Measurements from ENCODE around the gene GPRC5C. TPM values are rescaled to one million over a fixed set of nuclear protein-coding genes. Genes with fewer than 3 reads are reported as not detected.
A peak's percentile ranks its signal among the peaks of the same experiment; 100 is the strongest.

The GPRC5C gene
- 10.9 TPM for polyA plus RNA-seq (2013, experiment 1 of 2)
- 18.4 TPM for polyA plus RNA-seq (2013, experiment 2 of 2)

DNA sequence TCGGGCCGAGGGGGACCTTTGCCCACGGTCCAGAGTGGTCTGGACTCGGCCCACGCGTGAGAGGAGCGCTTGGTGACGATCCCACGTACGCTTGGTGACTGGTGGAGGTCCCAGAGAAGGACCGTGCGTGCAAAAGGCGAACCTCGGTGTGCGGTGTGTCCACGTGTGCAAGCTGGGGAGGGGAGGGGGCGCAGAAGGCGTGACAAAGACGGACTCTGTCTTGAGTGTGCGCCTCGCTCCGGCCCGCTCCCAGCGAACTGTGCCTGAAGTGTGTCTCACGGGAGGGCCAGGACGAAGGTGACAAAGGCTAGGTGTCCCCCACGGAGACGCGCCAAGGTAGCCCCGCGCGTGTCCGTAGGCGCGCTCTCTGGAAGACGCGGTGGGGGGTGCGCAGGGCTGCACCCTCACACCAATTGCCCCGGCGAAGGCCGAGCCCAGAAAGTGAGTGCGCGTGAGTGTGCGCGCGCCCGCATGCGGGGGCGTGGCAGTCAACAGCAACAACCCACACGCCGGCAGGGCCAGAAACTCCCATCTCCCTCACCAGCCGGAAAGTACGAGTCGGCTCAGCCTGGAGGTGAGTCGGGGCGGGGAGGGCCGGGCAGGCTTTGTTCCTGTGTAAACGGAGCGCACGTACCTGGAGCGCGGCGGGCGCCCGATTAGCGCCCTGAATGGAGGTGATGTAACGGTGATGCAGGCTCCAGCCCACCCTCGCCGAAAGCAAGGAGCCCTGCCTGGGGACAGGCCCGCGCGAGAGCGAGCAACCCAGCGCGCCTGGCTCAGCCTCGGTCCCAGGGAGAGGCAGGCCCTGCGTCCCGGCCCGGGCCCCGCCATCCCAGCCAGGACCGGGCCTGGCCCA lies at the start of gene GPRC5C:
TSS of gene GPRC5C (plus strand) at position 521 of the 856 bp plus-strand sequence. CDS start 7,689 bp downstream, outside the sequence.
- Histone ChIP-seq H3K4me1 (ENCODE audit: insufficient read depth, low read length) (peaks cover 27% of the 10 kb centered on the region), H3K9ac (ENCODE audit: low read depth, low read length) (peak within 1 kb of the TSS; percentile 62), H3K27ac (ENCODE audit: low read depth, low read length) (peak within 1 kb of the TSS; percentile 80; the same call in 1 of the 2 replicates), H3K36me3 (ENCODE audit: insufficient read depth, low read length) (no peaks in the 10 kb centered on the region), H3K4me3 (ENCODE audit: low read length) (peak within 1 kb of the TSS; percentile 69), H3K9me3 (ENCODE audit: insufficient read depth, low read depth, low read length) (no peaks in the 10 kb centered on the region), H3K27me3 (ENCODE audit: insufficient read depth, low read length) (peaks cover 42% of the 10 kb centered on the region)
- WGBS: under 1% methylated on average over 81 of the region's 81 CpGs

DNA sequence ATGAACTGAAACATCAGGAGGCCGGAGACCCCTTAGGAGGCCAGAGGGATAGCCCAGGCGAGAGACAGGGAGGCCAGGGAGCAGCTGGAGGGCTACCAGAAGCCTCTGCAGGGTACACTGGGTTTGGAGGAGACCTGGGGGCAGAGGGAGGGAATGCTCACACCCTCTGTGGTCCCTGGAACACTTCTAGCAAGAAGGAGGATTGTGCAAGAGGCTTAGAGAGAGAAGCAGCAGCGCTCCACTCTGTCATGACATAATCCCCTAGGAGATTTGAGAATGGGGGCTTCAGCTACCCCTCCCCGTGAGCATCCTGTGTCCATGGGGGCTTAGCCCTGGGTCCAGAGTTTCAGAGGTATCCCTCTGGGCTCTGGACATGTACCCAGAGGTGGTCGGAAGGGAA lies 48.7 kb upstream of the GPRC5C start:
- Histone ChIP-seq H3K27me3 (ENCODE audit: insufficient read depth, low read length) (no peaks in the 10 kb centered on the region), H3K9me3 (ENCODE audit: insufficient read depth, low read depth, low read length) (no peaks in the 10 kb centered on the region), H3K27ac (ENCODE audit: low read depth, low read length) (no peak overlapping the region), H3K9ac (ENCODE audit: low read depth, low read length) (no peak overlapping the region), H3K4me3 (ENCODE audit: low read length) (no peak overlapping the region), H3K4me1 (ENCODE audit: insufficient read depth, low read length) (peaks cover 16% of the 10 kb centered on the region), H3K36me3 (ENCODE audit: insufficient read depth, low read length) (no peaks in the 10 kb centered on the region)
- 91% methylated on average over 5 of the region's 5 CpGs for WGBS

- H3K9me3 ChIP-seq (ENCODE audit: insufficient read depth, low read depth, low read length): no peaks in the 10 kb centered on the region
- H3K9ac ChIP-seq (ENCODE audit: low read depth, low read length): no peak overlapping the region
- no peak overlapping the region for H3K27ac ChIP-seq (ENCODE audit: low read depth, low read length)
- no peak overlapping the region for H3K4me3 ChIP-seq (ENCODE audit: low read length)
- 87% methylated on average over 3 of the region's 3 CpGs for WGBS
- no peaks in the 10 kb centered on the region for H3K36me3 ChIP-seq (ENCODE audit: insufficient read depth, low read length)
- H3K27me3 ChIP-seq (ENCODE audit: insufficient read depth, low read length): no peaks in the 10 kb centered on the region
- peaks cover 26% of the 10 kb centered on the region for H3K4me1 ChIP-seq (ENCODE audit: insufficient read depth, low read length)
Measured at GRCh38 chr17:74385201-74385600, 46.7 kb upstream of the GPRC5C start.

DNA sequence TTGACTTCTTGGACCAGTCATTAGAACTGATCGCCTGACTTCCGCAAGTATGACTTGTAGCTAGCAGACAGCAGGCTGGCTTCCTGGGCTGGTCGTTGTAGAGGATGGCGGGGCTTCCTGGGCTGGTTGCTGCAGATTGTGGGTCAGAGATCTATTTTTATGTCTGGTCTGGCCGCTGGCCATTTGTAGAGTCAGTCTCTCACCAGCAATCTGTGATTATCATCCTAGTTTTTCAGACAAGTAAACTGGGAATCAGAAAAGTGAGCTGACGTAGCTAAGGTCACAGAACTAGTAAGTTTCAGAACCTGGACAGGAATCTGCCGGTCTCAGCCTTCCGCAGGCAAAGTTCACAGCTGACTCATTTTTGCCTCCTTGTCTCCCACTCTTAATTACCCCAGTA lies 45.5 kb upstream of the GPRC5C start:
- WGBS: 90% methylated on average over 8 of the region's 8 CpGs
- no peak overlapping the region for H3K27ac ChIP-seq (ENCODE audit: low read depth, low read length)
- no peaks in the 10 kb centered on the region for H3K36me3 ChIP-seq (ENCODE audit: insufficient read depth, low read length)
- H3K9me3 ChIP-seq (ENCODE audit: insufficient read depth, low read depth, low read length): no peaks in the 10 kb centered on the region
- H3K27me3 ChIP-seq (ENCODE audit: insufficient read depth, low read length): no peaks in the 10 kb centered on the region
- no peak overlapping the region for H3K9ac ChIP-seq (ENCODE audit: low read depth, low read length)
- no peak overlapping the region for H3K4me3 ChIP-seq (ENCODE audit: low read length)
- peaks cover 21% of the 10 kb centered on the region for H3K4me1 ChIP-seq (ENCODE audit: insufficient read depth, low read length)

DNA sequence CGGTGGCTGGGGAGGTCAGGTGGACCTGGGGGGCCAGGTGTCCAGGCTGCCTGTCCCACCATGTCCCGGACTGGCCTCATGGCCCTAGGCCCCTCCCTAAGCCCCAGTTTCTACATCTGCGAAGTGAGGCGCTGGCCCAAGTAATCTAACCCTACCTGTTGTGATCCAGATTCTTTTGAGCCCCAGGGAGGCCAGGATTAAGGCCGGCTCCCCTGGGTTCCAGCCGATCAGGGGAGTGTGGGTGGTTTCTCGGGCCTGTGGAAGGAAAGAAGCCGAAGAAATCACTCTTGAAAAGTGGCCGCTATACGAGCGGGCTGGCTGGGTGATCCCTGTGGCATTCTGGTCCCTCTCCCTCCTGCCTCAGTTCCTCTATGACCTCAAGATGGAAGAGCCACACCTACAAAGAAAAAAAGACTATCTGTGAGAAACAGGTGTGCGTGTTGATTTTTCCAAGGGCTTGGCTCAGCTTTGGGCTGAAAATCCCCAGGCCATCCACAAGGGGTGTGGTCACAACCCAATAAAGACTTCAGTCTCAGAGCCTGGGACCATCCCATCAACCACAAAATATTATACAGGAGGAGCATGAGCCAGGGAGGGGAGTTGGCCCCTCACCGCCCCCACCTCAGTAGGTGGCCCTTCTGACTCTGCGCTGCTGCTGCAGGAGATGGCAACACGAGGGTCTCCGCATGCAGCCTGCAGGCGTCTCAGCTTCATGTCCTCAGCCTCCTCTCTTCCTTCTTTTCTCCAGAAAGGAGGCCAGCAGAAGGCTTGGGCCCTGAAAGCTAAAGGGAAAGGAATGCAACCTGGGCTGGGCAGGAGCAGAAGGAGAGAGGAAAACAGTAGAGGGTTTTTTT lies 44.3 kb upstream of the GPRC5C start:
- 73% methylated on average over 17 of the region's 17 CpGs for WGBS
- no peaks in the 10 kb centered on the region for H3K27me3 ChIP-seq (ENCODE audit: insufficient read depth, low read length)
- no peaks in the 10 kb centered on the region for H3K9me3 ChIP-seq (ENCODE audit: insufficient read depth, low read depth, low read length)

DNA sequence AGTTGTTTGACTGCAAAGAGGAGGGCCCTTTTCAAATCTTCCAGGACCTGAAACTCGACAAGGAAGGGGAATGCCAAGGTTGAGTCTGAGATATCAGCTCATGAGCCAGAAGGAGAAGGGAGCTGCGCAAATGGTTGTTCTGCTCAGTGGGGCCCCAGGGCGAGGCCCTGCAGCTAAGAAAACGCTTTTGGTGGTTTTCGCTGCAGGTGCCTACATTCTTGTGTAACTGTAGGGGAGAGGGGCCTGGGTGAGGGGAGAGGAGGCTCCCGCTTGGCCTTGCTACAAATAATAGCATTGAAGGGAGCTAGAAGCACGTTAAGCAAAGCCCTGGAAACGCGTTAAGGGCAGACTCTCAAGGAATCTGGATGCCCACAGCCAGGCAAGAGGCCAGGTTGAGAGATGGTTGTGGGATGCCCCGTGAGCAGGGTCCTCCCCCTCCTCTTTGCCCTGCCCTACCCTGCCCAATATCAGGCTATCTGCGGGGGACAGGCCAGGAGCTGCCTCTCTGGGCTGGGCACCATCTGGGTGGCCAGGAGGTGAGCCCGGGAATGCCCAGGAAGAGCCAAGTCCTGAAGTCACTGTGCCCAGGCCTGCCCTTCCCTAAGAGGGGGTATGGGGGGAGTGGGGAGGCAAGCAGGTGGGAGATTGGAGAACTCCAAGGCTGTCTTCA lies 42.7 kb upstream of the GPRC5C start:
- 71% methylated on average over 12 of the region's 12 CpGs for WGBS
- Histone ChIP-seq H3K27ac (ENCODE audit: low read depth, low read length) (no peak overlapping the region), H3K4me1 (ENCODE audit: insufficient read depth, low read length) (peaks cover 21% of the 10 kb centered on the region), H3K9me3 (ENCODE audit: insufficient read depth, low read depth, low read length) (no peaks in the 10 kb centered on the region), H3K36me3 (ENCODE audit: insufficient read depth, low read length) (no peaks in the 10 kb centered on the region), H3K27me3 (ENCODE audit: insufficient read depth, low read length) (no peaks in the 10 kb centered on the region), H3K4me3 (ENCODE audit: low read length) (no peak overlapping the region), H3K9ac (ENCODE audit: low read depth, low read length) (no peak overlapping the region)

More for the DNA sequence above, 44.3 kb upstream of the GPRC5C start:
- H3K36me3 ChIP-seq (ENCODE audit: insufficient read depth, low read length): no peaks in the 10 kb centered on the region
- H3K4me3 ChIP-seq (ENCODE audit: low read length): no peak overlapping the region
- H3K27ac ChIP-seq (ENCODE audit: low read depth, low read length): no peak overlapping the region
- H3K4me1 ChIP-seq (ENCODE audit: insufficient read depth, low read length): peaks cover 21% of the 10 kb centered on the region
- no peak overlapping the region for H3K9ac ChIP-seq (ENCODE audit: low read depth, low read length)

DNA sequence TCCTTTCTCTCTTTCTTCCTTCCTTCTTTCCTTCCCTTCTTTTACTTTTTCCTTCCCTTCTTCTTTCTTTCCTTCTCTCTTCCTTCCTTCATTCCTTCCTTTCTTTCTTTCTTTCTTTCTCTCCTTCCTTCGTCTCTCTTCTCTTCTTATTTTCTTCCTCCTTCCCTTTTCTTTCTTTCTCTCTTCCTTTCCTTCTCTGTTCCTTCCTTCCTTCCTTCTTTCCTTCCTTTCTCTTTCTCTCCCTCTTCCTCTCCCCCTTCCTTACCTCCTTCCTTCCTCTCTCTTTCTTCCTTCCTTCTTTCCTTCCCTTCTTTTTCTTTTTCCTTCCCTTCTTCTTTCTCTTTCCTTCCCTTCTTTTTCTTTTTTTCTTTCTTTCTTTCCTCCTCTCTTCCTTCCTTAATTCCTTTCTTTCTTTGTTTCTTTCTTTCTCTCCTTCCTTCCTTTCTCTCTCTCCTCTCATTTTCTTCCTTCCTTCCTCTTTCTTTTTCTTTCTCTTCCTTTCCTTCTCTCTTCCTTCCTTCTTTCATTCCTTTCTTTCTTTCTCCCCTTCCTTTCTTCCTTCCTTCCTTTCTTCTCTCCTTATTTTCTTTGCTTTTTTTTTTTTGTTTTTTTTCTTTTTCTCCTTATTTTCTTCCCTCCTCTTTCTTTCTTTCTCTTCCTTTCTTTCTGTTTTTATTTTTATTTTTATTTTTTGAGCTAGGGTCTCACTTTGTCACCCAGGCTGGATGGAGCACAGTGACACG lies 41.8 kb upstream of the GPRC5C start:
- no peaks in the 10 kb centered on the region for H3K27me3 ChIP-seq (ENCODE audit: insufficient read depth, low read length)
- no peak overlapping the region for H3K9ac ChIP-seq (ENCODE audit: low read depth, low read length)
- H3K9me3 ChIP-seq (ENCODE audit: insufficient read depth, low read depth, low read length): no peaks in the 10 kb centered on the region
- peaks cover 21% of the 10 kb centered on the region for H3K4me1 ChIP-seq (ENCODE audit: insufficient read depth, low read length)
- no peak overlapping the region for H3K4me3 ChIP-seq (ENCODE audit: low read length)
- WGBS: 84% methylated on average over 2 of the region's 2 CpGs
- no peak overlapping the region for H3K27ac ChIP-seq (ENCODE audit: low read depth, low read length)
- no peaks in the 10 kb centered on the region for H3K36me3 ChIP-seq (ENCODE audit: insufficient read depth, low read length)

DNA sequence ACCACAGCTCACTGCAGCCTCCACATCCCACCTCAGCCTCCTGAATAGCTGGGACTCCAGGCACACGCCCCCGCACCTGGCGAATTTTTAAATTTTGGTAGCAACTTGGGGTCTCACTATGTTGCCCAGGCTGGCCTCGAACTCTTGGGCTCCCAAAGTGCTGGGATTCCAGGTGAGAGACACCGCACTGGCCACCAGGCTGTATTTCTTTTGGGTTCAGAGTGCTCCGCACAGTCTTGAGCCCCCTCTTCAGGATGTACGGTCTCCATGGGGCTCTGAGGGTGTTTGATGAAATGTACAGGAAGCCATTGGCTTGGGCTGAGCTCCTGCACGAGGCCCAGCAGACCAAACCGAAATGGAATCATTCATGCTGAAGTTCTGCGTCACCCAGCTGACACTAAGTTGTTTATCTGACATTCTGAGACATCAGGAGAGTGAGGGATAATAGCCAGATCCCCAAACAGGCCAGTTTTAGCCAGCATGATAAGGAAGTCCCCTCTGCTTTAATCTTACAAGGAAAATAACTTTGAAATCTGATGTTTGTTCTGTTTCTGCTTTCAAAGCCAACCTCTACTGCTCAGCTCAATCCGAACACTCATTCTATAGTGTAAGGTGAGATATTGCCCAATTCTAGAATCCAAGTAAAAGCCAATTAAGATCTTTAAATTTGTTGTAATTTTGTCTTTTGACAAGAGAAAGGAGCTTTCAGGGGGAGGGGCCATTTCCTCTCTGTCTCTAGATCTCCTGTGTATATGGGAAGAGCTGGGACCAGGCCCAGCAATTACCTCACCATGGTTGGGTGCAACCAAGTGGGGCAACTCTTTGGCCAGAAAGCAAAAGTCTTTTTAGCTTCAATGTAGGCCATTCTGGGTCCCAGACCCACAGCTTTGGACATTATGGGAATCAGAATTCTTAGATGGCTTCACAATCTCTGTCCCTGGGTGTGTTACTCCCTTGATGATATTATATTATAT lies 40.9 kb upstream of the GPRC5C start:
- H3K4me1 ChIP-seq (ENCODE audit: insufficient read depth, low read length): peaks cover 21% of the 10 kb centered on the region

GRCh38 chr17:74391771-74392170 lies 40.1 kb upstream of the GPRC5C start:
- H3K36me3 ChIP-seq (ENCODE audit: insufficient read depth, low read length): no peaks in the 10 kb centered on the region
- no peak overlapping the region for H3K27ac ChIP-seq (ENCODE audit: low read depth, low read length)
- WGBS: 93% methylated on average over 5 of the region's 5 CpGs
- no peaks in the 10 kb centered on the region for H3K9me3 ChIP-seq (ENCODE audit: insufficient read depth, low read depth, low read length)
- no peak overlapping the region for H3K9ac ChIP-seq (ENCODE audit: low read depth, low read length)
- no peaks in the 10 kb centered on the region for H3K27me3 ChIP-seq (ENCODE audit: insufficient read depth, low read length)
- H3K4me1 ChIP-seq (ENCODE audit: insufficient read depth, low read length): peaks cover 18% of the 10 kb centered on the region
- no peak overlapping the region for H3K4me3 ChIP-seq (ENCODE audit: low read length)

More for the DNA sequence above, 40.9 kb upstream of the GPRC5C start:
- Histone ChIP-seq H3K9me3 (ENCODE audit: insufficient read depth, low read depth, low read length) (no peaks in the 10 kb centered on the region), H3K27ac (ENCODE audit: low read depth, low read length) (no peak overlapping the region), H3K4me3 (ENCODE audit: low read length) (no peak overlapping the region), H3K36me3 (ENCODE audit: insufficient read depth, low read length) (no peaks in the 10 kb centered on the region), H3K27me3 (ENCODE audit: insufficient read depth, low read length) (no peaks in the 10 kb centered on the region), H3K9ac (ENCODE audit: low read depth, low read length) (no peak overlapping the region)
- WGBS: 93% methylated on average over 10 of the region's 11 CpGs

All from HUES64 (cell line).